SU-DHL-6 (cell line): Measurements from ENCODE around the gene SURF2.
A peak's percentile ranks its signal among the peaks of the same experiment; 100 is the strongest.

Experiments used
- H2AFZ ChIP-seq: fragments of 200-600 bp; sonication (generic); 2 replicates; pipeline ENCODE4 v1.6.1; 2014; ENCODE audit warnings: low read depth, mild to moderate bottlenecking, moderate library complexity, mixed read lengths, antibody characterized with exemption, low read length; ENCODE audit not compliant: severe bottlenecking
- H3F3A ChIP-seq: fragments of 200-600 bp; shearing (Covaris generic); 2 replicates; pipeline ENCODE4 v1.6.0; 2016; ENCODE audit warnings: antibody characterized with exemption, mild to moderate bottlenecking; ENCODE audit not compliant: insufficient read depth
- H3K27ac ChIP-seq: fragments of 200-600 bp; sonication (generic); 2 replicates; pipeline ENCODE4 v1.5.1; 2016; ENCODE audit warnings: low read depth, mild to moderate bottlenecking, low read length, moderate library complexity, mixed read lengths
- H3K27me3 ChIP-seq: fragments of 200-600 bp; sonication (generic), shearing (Covaris generic); 2 replicates; pipeline ENCODE4 v1.6.0; 2014; ENCODE audit warnings: mild to moderate bottlenecking, low read length
- H3K36me3 ChIP-seq: fragments of 200-600 bp; sonication (generic); 2 replicates; pipeline ENCODE4 v1.6.1; 2014; ENCODE audit warnings: mild to moderate bottlenecking, low read length, mixed read lengths
- H3K4me2 ChIP-seq: fragments of 300-600, 200-600 bp; shearing (Covaris generic), sonication (generic); 2 replicates; pipeline ENCODE4 v1.6.0; 2014; ENCODE audit warnings: low read length, low read depth, mild to moderate bottlenecking; ENCODE audit not compliant: poor library complexity, severe bottlenecking
- H3K4me3 ChIP-seq: fragments of 200-600 bp; sonication (generic); 2 replicates; pipeline ENCODE4 v1.5.1; 2014; ENCODE audit warnings: antibody characterized with exemption, low read length, mild to moderate bottlenecking, mixed read lengths; ENCODE audit not compliant: insufficient read depth, poor library complexity, severe bottlenecking
- H3K79me2 ChIP-seq: fragments of 200-600 bp; sonication (generic); 2 replicates; pipeline ENCODE4 v1.6.1; 2014; ENCODE audit warnings: mild to moderate bottlenecking, low read length, moderate library complexity; ENCODE audit not compliant: insufficient read depth
- H3K9ac ChIP-seq: fragments of 200-600 bp; sonication (generic); 2 replicates; pipeline ENCODE4 v1.7.0; 2014; ENCODE audit warnings: mild to moderate bottlenecking, low read length
- H3K9me2 ChIP-seq: fragments of 200-600 bp; sonication (generic); replicated peaks from 2 replicates; pipeline ENCODE4 v1.6.1; 2014; ENCODE audit warnings: low read length; ENCODE audit not compliant: insufficient read depth
- H3K9me3 ChIP-seq: fragments of 200-600 bp; sonication (generic); 2 replicates; pipeline ENCODE4 v1.6.1; 2014; ENCODE audit warnings: low read length, mixed read lengths; ENCODE audit not compliant: insufficient read depth
- H4K20me1 ChIP-seq: fragments of 200-600 bp; sonication (generic); 2 replicates; pipeline ENCODE4 v1.6.1; 2014; ENCODE audit warnings: low read depth, mild to moderate bottlenecking, antibody characterized with exemption, low read length, moderate library complexity, mixed read lengths
- EZH2phosphoT487 ChIP-seq: fragments of 200-600 bp; sonication (generic), shearing (Covaris generic); conservative IDR thresholded peaks from 2 replicates; pipeline ENCODE4 v1.6.1; 2018; ENCODE audit warnings: mild to moderate bottlenecking, antibody characterized with exemption, low read length, moderate library complexity, mixed read lengths
- TF ChIP-seq, protein P1 (sequence below): fragments of 200-600 bp; sonication (generic); IDR thresholded peaks from one replicate; pipeline ENCODE4 v1.5.1; 2017; ENCODE audit warnings: antibody characterized with exemption, mild to moderate bottlenecking, low read length, moderate library complexity; ENCODE audit not compliant: insufficient read depth, poor library complexity, severe bottlenecking

The SURF2 gene

DNA sequence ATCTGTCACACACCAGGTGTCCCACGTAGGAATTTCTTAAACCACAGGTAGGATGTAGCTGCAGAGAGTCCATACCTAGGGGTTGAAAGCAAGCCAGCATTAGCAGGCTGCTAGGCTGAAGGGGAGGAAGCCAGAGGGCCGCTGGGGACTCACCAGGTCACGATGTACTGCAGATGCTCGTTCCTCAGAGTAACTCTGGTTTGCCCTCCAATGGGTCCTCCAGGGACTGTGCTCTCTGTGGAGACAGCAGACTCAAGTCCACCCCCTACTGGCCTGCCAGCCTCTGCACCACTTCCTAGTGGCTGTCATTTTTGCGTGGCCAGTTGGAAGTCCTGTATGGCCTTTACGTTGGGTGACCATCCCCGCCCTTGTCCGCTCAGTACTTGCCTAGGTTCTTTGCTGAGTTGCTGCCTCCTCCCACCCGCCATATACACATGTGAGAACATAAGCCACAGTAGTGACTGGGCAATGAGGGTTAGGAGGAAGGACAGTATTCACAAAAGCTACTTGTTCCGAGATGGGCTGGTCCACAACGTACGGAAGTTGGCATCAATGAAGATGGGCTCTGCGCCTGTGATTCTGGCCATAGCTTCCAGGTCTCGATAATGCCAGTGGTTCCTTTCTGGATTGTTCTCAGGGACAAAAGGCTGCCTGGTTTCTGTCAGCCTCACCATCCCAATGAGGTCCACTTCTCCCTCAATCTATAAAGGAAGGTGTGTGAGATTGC lies 4.3 kb upstream of the SURF2 start:
- Histone ChIP-seq H3F3A (peaks cover 64% of the 10 kb centered on the region), H3K9ac (no peak overlapping the region)
- TF ChIP-seq, protein P1, sequence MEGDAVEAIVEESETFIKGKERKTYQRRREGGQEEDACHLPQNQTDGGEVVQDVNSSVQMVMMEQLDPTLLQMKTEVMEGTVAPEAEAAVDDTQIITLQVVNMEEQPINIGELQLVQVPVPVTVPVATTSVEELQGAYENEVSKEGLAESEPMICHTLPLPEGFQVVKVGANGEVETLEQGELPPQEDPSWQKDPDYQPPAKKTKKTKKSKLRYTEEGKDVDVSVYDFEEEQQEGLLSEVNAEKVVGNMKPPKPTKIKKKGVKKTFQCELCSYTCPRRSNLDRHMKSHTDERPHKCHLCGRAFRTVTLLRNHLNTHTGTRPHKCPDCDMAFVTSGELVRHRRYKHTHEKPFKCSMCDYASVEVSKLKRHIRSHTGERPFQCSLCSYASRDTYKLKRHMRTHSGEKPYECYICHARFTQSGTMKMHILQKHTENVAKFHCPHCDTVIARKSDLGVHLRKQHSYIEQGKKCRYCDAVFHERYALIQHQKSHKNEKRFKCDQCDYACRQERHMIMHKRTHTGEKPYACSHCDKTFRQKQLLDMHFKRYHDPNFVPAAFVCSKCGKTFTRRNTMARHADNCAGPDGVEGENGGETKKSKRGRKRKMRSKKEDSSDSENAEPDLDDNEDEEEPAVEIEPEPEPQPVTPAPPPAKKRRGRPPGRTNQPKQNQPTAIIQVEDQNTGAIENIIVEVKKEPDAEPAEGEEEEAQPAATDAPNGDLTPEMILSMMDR = peak; percentile 49
- TF ChIP-seq EZH2phosphoT487 = no peak

DNA sequence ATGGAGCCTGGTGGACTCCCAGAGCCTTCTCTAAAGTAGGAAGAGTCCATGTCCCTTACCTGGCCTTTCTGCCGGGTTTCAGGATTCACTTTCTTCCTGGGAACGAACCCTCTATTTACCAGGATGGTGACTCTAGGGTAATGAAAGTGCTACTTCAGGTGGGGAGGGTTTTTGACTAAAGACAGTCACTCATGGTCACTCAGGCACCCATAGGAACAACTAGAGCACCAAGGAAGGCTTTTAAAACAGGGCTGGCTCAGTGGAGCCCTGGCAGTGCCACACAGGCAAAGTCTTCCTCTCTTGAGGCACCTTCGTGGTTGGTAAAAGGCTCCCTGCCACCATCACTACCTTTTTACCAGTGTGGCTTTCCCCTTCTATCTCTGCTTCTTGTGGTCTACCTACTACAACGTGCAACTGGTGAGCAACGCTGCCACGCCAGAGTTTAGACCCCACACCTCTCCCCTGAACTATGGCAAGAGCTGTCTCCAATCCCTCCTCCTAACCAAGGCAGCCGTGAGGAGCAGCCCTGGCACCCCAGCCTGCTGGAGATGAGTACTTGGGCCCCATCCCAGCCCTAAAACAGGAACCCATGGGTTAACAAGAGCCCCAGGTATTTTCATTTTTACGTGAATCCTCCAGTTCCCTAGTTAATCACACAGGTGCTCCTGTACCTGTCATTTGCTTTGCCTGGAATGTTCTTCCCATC lies 3.6 kb upstream of the SURF2 start:
- no peaks in the 10 kb centered on the region; the same call in 1 of the 2 replicates for H4K20me1 ChIP-seq
- no peak overlapping the region for H3K4me3 ChIP-seq
- no peak for TF ChIP-seq EZH2phosphoT487
- TF ChIP-seq, protein P1 = no peak
- no peak overlapping the region for H3K9ac ChIP-seq
- H3K79me2 ChIP-seq = peaks cover 31% of the 10 kb centered on the region
- H3K9me2 ChIP-seq = no peaks in the 10 kb centered on the region
- H3K36me3 ChIP-seq = peaks cover 35% of the 10 kb centered on the region
- no peak overlapping the region; the same call in 1 of the 2 replicates for H3K27ac ChIP-seq
- no peaks in the 10 kb centered on the region for H3K9me3 ChIP-seq
- no peaks in the 10 kb centered on the region for H3K27me3 ChIP-seq
- H3K4me2 ChIP-seq = no peak overlapping the region
- no peak overlapping the region for H2AFZ ChIP-seq
- H3F3A ChIP-seq = peaks cover 64% of the 10 kb centered on the region

More for the DNA sequence above, 4.3 kb upstream of the SURF2 start:
- Histone ChIP-seq H3K4me3 (no peak overlapping the region), H3K4me2 (no peak overlapping the region), H2AFZ (no peak overlapping the region), H3K79me2 (peaks cover 31% of the 10 kb centered on the region), H3K9me3 (no peaks in the 10 kb centered on the region), H3K9me2 (no peaks in the 10 kb centered on the region), H3K27me3 (no peaks in the 10 kb centered on the region), H3K36me3 (peaks cover 35% of the 10 kb centered on the region), H3K27ac (no peak overlapping the region; the same call in 1 of the 2 replicates), H4K20me1 (no peaks in the 10 kb centered on the region; the same call in 1 of the 2 replicates)

DNA sequence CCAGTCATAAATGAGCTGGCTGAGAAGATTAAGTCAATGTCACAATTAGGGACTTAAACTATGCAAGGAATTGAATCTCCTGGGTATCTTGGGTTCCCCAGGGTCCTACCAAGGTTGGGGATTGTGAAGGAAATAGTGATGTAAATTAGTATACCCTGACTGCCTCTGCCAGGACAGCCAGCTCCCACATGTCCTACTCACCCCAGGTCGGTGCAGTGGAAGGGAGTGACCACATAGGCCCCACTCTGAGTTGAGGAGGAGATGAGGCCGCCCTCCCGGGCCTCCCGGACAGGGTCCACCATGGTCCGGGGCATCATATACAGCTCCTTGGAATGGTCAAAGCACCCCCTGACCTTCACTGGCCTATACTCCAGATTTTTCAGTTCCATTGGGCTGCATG lies 2.8 kb upstream of the SURF2 start:
- H3K9ac ChIP-seq = no peak overlapping the region
- no peak overlapping the region for H3K4me2 ChIP-seq
- H2AFZ ChIP-seq = no peak overlapping the region
- peaks cover 63% of the 10 kb centered on the region for H3F3A ChIP-seq
- no peaks in the 10 kb centered on the region for H3K9me2 ChIP-seq
- H3K36me3 ChIP-seq = peaks cover 34% of the 10 kb centered on the region
- H4K20me1 ChIP-seq = no peaks in the 10 kb centered on the region; the same call in 1 of the 2 replicates
- TF ChIP-seq EZH2phosphoT487 = no peak
- TF ChIP-seq, protein P1 = no peak
- H3K4me3 ChIP-seq = no peak overlapping the region
- no peak overlapping the region; the same call in 1 of the 2 replicates for H3K27ac ChIP-seq
- H3K27me3 ChIP-seq = no peaks in the 10 kb centered on the region
- no peaks in the 10 kb centered on the region for H3K9me3 ChIP-seq
- H3K79me2 ChIP-seq = peaks cover 25% of the 10 kb centered on the region
